SH-SY5Y (cell line): Measurements from ENCODE around the gene FCHSD2.

ENCODE experiments used
- GATA2 ChIP-seq: IDR thresholded peaks from 2 replicates; pipeline ENCODE4 v1.6.1; 2011; ENCODE audit warnings: mild to moderate bottlenecking, low read depth, low read length
- GATA3 ChIP-seq: IDR thresholded peaks from 2 replicates; pipeline ENCODE4 v1.6.1; 2011; ENCODE audit warnings: low read depth, mild to moderate bottlenecking, low read length, moderate library complexity

DNA sequence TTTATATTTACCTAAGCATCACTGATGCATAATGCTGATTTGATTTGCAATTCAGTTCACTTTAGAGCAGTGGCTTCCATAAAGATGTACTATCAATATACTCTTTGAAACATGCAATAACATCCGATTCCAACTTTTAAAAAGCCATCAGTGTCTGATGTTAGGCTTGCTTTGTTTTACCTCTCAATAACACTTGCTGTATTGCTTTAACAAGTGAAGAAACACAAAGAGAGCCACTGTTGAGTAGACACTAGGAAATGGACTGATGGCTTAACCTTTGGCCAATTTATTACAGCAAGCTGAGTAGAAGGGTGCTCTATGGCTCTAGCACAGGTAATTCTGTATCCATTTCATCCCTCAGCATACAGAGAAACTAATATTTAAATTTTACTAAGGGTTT, 122.1 kb downstream of the FCHSD2 start:
- TF ChIP-seq GATA2 (no peak), GATA3 (no peak)
